GM19468 (cell line): ENCODE measurements around the gene EPHA10.
"Not testable (repeated sequence)": the region's sequence is repeated elsewhere in the genome, so short reads cannot be mapped to it uniquely, and the experiment has no call there.

Experiments
- ATAC-seq: cut with Tn5 transposase; IDR thresholded peaks from one replicate; pipeline ENCODE4 v1.9.1; 2021; ENCODE audit warnings: mild to moderate bottlenecking, moderate library complexity, moderate number of reproducible peaks; ENCODE audit not compliant: unreplicated experiment; ENCODE audit errors: extremely low read depth

The EPHA10 gene

DNA sequence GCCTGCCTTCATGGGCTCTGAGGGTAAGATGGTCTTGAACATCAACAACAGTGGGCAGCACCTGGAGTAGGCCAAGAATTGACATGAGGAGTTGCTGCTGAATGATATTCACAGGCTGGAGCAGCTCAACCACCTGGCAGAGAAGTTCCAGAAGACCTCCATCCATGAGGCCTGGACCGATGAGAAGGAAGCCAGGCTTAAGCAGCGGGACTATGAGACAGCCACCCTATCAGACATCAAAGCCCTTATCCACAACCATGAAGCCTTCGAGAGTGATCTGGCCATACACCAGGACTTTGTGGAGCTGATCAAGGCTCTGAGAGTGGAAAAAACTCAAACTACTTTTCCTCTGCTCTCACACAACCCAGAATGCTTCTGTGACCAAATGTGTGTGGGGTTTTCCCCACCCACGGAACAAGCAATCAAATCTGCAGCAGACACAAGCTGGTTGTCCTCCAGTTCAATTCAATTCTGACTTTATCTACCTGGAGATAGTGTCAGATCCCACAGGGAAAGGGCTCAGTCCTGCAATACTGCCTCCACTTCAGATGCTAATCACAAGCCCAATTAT lies 12.1 kb upstream of the EPHA10 start:
- no peak for ATAC-seq

DNA sequence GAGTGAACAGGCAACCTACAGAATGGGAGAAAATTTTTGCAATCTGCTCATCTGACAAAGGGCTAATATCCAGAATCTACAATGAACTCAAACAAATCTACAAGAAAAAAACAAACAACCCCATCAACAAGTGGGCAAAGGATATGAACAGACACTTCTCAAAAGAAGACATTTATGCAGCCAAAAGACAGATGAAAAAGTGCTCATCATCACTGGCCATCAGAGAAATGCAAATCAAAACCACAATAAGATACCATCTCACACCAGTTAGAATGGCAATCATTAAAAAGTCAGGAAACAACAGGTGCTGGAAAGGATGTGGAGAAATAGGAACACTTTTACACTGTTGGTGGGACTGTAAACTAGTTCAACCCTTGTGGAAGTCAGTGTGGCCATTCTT lies 6.5 kb upstream of the EPHA10 start:
- ATAC-seq: not testable (repeated sequence)

GRCh38 chr1:37767488-37767887 lies 2.6 kb upstream of the EPHA10 start:
- no peak for ATAC-seq

- ATAC-seq: no peak
Observed at GRCh38 chr1:37765916-37766664, 1.2 kb upstream of the EPHA10 start.

GRCh38 chr1:37764414-37764825 lies 500 bp downstream of the EPHA10 start:
- ATAC-seq: no peak

DNA sequence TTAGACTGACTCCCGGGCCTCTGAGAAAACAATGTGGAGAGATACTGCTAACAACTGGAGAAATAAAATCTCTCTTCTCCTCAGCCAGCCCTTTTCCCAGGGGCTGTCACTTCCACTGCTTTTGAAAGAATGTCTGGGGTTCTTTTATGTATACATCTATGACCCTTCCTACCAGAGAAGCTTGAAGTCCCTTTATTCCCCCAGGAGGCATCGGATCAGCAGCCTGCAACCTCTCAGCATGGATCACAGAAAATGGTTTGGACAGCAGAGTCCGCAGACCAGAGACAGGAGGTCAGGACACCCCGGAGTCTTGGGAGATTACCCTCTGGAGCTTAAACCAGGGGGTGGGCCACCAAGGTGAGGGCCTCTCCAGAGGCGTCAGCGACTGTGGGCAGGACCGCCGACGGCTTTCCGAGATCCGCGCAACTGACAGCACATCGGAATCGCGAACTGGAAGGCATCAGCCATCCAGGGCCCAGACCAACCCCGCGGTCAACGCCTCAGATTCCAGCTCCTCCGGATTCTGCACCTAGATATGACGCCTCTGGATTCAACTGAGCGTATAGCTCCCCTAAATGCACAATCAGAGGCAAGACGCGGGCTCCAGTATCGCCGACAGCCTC lies 1.0 kb downstream of the EPHA10 start:
- no peak for ATAC-seq

GRCh38 chr1:37762516-37762915 lies 2.4 kb downstream of the EPHA10 start:
- no peak for ATAC-seq

- no peak for ATAC-seq
Observed at GRCh38 chr1:37761416-37762095, 3.4 kb downstream of the EPHA10 start.

- ATAC-seq: no peak
Observed at GRCh38 chr1:37759451-37759850, 5.5 kb downstream of the EPHA10 start.

- ATAC-seq: no peak
Observed at GRCh38 chr1:37755951-37756560, 8.9 kb downstream of the EPHA10 start.

- no peak for ATAC-seq
Observed at GRCh38 chr1:37755290-37755689, 9.6 kb downstream of the EPHA10 start.

- no peak for ATAC-seq
Observed at GRCh38 chr1:37753473-37754321, 11.2 kb downstream of the EPHA10 start.

GRCh38 chr1:37752583-37753471 lies 12.1 kb downstream of the EPHA10 start:
- no peak for ATAC-seq

DNA sequence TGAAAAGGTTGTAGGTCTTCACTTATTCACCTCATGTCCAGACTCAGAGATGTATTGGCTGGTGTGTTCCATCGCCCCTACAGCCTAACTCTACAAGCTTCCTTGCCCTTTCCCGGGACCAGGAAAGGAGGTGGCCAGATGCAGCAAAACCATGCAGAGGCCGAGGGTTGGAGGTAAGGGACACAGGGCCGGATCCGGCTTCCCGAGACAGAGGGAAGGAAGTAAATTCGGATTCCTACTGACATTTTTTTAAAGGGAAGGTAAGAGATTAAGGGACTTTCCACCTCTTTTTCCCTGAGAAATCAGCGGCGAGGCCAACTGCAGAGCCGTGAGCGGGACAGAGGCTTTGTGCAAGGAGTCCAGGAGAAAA lies 12.7 kb downstream of the EPHA10 start:
- ATAC-seq: no peak

DNA sequence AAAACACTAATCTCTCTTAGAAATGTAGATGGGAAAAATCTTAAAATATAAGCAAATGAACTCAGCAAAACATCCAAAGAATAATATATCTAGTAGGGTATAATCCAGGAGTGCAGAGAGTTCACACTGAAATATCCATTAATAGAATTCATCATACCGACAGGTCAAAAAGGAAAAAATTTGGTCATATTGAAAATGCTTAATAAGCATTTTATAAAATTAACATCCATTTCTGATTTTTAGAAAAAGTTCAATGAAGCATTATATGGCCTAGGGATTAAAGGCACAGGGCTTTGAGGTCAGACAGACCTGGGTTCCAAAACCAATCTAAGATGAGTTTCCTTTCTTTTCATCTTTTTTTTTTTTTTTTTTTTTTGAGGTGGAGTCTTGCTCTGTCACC lies 16.4 kb downstream of the EPHA10 start:
- ATAC-seq: no peak

DNA sequence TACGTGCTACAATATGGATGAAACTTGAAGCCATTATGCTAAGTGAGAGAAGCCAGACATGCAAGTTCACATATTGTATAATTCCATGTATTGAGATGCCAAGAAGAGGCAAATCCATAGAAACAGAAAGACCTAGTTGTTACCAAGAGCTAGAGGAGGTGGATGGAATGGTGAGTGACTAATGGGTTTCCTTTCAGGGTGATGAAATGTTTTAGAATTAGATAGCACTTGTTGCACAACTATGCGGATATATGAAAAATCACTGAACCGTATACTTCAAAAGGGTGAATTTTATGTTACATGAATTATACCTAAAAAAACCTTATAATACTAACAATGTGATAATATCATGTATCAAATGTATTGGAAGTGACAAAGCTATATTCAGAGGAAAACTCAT lies 18.1 kb downstream of the EPHA10 start:
- ATAC-seq: no peak

DNA sequence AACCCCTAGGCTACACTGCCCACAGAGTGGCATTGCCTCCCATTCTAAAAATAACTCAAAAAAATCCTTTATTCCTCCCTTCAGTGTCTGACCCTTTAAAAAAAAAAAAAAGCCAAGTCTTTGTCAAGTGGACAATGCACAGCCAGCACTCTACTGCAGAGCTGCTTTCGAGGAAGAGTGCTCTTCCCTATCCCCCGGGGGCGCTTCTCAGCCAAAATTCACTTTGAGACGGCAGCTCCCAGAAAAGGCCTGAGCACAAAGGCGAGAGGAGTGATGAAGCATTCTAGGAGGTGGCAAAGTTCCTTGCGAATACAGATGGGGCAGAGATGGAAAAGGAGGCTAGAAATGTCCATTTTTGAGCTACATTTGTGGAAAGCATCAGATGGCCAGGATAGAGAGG lies 23.3 kb downstream of the EPHA10 start:
- ATAC-seq: no peak

- no peak for ATAC-seq
Observed at GRCh38 chr1:37741130-37741529, 23.8 kb downstream of the EPHA10 start.

DNA sequence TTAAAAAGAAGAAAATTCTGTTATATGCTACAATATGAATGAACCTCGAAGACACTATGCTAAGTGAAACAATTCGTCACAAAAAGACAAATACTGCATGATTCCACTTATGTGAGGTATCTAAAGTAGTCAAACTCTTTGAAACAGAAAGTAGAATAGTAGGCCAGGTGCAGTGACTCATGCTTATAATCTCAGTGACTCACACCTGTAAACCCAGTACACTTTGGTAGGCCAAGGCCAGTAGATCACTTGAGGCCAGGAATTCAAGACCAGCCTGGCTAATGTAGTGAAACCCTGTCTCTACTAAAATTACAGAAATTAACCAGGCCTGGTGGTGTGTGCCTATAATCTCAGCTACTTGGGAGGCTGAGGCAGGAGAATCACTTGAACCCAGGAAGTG lies 25.7 kb downstream of the EPHA10 start:
- ATAC-seq: no peak
